HG03460 (cell line): ENCODE measurements around the gene KCNQ5.
A peak's percentile ranks its signal among the peaks of the same experiment; 100 is the strongest.
"Not testable (repeated sequence)": the region's sequence is repeated elsewhere in the genome, so short reads cannot be mapped to it uniquely, and the experiment has no call there.

ENCODE experiments used
- ATAC-seq: cut with Tn5 transposase; IDR thresholded peaks from one replicate; pipeline ENCODE4 v1.9.1; 2021; ENCODE audit not compliant: unreplicated experiment

KCNQ5 gene

DNA sequence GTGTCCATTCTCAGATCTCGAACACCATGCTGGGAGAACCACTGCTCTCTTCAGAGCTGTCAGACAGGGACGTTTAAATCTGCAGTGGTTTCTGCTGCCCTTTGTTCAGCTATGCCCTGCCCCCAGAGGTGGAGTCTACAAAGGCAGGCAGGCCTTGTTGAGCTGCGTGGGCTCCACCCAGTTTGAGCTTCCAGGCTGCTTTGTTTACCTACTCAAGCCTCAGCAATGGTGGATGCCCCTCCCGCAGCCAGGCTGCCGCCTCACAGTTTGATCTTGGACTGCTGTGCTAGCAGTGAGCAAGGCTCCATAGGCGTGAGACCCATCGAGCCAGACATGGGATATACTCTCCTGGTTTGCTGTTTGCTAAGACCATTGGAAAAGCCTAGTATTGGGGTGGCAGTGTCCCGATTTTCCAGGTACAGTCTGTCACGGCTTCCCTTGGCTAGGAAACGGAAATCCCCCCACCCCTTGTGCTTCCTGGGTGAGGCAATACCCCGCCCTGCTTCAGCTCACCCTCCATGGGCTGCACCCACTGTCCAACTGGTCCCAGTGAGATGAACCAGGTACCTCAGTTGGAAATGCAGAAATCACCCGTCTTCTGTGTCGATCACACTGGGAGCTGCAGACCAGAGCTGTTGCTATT, 362.4 kb downstream of the KCNQ5 start:
- not testable (repeated sequence) for ATAC-seq

DNA sequence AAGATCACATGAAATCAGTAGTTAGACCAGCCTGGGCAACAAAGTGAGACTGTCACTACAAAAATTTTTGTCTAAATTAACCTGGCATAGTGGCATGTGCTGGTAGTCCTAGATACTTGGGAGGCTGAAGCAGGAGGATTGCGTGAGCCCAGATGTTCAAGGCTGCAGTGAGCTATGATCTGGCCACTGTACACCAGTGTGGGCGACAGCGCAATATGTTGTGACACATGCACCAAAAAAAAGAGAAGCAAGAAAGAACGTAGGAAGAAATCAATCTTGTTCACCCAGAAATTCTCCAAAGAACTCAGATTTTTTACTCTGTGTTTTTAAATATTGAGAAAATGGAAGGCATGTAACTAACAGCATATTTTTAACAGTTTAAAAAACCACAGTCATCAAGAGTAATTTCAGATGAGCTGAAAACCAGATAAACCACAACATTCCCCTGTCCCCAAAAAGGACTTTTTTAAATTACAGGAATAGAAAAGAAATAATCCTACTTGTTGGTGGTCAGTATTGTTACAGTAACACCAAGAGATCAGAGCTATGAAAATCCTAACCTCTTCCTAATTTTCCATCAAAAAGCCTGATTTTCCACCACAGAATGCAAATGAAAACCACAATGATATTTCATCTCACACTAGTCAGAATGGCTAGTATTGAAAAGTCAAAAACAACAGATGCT, 363.3 kb downstream of the KCNQ5 start:
- no peak for ATAC-seq

DNA sequence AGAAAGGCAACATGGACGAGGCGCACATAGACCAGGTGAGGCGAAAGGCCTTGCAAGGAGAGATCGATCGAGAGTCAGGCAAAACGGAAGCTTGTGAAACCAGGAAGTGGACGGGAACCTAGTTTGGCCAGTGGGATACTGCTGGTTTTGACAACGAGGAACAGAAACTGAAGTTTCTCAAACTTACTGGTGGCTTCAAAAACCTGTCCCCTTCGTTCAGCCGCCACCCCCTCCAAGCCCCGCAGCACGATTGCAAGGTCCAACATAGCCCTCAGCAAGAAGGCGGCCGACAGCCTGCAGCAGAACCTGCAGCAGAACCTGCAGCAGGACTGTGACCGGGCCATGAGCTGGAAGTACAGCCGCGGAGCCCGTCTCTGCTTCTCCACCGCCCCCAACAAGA, 365.4 kb downstream of the KCNQ5 start:
- no peak for ATAC-seq

DNA sequence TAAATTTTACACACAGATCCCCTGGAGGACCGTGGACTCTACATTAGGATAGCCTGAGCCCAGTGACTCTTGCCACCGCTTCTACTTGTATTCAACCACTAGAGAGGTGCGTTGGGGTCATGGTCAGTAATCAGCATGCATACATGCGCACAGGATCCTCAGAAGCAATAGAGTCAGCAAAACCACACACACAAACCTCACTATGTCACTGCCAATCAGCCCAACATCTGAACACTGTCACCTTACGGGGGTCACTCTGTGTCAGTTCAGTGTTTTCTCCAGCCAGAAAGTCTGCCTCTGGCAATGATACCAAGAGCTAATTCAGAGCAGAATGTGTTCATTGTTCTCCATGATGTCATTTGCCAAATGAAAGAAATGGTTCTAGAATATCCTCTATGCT, 378.1 kb downstream of the KCNQ5 start:
- ATAC-seq, result no peak

DNA sequence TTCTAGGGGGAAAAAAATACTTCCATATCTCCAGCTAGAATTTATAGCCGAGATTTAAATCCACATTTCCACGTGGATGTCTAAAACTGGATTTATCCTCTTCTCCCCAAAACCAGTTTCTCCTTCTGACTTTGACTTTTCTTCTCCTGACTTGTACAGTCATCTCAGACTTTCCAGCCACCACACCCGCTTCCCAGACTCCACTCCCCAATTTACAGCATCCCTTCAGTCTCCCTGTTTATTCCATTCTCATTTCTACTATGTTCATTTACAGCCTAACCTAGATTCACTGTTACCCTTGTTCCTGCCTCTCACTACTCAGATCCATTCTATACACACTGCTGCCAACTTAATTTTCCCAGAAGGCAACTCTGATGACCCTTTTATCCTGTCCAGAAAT, 378.6 kb downstream of the KCNQ5 start:
- no peak for ATAC-seq

DNA sequence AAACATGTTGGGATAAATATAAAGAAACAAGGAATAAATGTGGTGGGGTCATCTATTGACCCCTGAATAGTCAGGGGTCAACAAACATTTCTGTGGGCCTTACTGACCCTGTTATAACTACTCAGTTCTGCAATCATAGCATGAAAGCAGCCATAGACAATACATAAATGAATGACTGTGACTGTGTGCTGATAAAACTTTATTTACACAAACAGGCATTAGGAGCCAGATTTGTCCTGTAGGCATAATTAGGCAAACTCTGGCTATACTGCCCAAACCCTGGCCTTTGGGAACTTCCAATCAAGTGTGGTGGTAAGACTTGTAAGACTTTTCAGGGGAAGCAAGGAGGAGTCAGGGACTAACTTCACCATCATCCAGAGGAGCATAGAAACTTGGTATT, 380.7 kb downstream of the KCNQ5 start:
- no peak for ATAC-seq

DNA sequence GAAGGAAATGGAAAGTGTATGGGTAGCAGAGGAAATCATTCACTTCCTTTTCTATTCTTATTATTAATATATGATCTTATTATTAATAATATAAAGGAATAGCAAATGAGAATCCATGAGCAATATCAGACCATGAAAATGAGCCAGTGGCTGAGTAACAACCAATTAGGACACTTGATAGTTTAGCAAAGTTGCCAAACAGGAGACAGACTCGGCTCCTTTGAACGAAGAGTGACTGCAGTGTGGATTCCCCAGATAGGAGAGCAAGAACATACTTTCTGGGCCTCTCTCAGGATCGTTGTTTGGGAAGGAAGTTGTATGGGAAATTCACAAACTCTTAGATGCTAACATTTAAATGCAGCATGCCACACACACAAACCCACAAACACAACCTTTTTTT, 381.4 kb downstream of the KCNQ5 start:
- no peak for ATAC-seq

DNA sequence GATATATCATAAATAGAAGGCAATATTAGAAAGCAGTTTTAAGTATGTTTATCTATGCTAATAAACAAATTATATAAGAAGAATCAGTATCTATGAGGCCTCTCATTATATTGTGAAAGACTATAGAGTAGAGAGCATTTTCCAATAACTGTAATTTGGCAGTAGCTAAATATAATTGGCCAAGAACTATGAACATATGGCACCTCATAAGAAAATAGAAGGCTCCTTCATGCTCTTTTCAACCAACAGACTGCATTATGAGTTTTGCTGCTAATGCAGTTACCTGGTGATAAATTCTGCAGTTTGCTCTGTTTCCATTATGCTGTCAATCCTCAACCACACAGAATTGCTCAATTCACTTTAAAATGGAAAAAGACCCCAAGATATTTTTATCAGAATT, 382.4 kb downstream of the KCNQ5 start:
- no peak for ATAC-seq

DNA sequence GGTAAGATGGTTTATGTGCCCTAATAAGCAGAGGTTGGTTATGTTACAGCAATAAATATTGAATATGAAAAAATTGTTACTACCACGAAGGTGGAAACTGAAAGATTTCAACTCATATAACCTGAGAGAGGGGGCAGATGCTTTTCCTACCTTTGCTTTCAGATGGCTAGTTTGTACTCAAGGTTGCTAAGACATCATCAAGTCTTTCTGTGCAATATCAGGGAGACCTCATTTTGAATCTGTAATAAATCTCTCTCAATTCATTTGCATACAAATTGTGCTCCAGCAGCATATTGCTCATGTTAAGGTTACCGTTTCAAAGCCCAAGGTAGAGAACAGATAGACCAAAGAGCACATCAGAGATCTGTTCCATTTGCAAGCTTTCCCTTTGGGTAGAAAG, 383.0 kb downstream of the KCNQ5 start:
- ATAC-seq, result no peak

DNA sequence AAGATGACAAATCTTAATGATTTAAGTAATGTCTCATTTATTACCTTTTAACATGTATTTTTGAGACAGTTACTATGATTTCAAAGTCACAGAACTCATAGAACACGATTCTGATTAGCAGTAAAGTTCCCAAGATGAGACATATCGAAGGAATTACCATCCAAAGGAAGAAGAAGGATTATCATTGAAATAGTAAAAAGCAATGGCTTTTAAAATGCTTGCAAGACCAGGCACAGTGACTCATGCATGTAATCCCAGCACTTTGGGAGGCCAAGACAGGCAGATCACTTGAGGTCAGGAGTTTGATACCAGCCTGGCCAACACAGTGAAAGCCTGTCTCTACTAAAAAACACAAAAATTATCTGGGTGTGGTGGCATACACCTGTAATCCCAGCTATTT, 384.3 kb downstream of the KCNQ5 start:
- ATAC-seq, result no peak

DNA sequence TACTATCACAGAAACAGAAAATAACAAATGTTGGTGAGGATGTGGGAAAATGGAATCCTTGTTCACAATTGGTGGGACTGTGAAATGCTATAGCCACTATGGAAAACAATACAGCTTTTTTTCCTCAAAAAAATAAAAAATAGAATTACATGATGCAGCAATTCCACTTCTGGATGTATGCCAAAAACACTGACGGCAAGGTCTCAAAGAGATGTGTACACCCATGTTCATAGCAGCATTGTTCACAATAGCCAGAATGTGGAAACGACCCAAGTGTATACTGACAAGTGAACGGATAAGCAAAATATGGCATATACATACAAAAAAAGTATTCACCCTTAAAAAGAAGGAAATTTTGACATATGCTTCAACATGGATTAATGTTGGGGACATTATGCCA, 390.1 kb downstream of the KCNQ5 start:
- ATAC-seq, result no peak

DNA sequence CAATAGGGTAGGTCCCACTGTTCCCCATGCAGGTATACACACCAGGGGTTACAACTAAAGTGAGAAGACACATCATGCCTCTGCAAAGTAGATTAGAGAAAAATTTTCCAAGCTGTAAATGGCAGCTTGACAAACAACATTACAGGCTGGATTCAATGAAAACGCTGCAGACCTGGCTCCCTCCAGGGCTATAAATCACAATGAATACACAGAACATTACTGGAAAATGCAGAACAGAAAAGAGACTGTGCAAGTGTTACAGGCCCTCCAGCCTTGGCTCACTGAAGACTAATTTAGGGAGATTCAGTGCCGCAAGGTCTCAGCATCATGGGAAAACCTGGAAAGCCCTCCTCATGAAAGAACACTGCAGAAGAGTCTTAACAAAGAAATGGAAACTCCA, 395.6 kb downstream of the KCNQ5 start:
- ATAC-seq, result no peak

DNA sequence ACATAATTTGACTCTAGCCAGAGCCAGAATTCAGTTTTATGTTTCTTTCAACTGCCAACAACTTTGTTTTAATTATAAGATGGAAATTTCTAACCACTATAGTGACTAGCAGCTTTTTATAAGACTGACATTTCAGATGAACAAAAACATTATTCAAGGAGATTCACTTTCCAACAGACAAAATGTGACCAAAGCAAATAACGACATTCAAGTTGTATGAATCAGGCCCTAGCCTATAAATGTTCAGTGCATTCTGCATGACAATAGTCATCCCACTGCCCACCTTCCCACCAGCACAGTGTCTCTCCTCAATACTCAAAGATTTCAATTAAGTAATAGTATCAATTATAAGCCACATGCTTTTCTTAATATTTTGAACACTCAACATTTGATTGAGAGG, 402.7 kb downstream of the KCNQ5 start:
- ATAC-seq, result no peak

DNA sequence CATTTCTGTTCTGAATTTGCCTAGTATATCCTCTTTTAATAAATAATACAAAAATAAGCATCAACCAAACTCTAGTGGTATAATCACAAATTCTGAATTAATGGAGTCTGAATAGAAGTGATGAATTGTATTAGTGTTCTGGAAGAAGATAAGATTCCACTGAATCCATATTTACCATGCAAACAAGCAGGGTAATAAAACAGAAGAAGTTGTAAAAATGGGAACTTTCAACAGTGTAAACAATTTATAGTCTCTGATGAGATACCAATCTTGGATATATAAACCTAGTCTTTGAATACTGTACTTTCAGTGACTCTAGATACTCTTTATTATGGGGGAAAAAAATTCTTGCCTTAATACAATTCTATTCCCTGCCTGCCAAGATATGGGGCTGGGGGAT, 405.8 kb downstream of the KCNQ5 start:
- ATAC-seq, result no peak

DNA sequence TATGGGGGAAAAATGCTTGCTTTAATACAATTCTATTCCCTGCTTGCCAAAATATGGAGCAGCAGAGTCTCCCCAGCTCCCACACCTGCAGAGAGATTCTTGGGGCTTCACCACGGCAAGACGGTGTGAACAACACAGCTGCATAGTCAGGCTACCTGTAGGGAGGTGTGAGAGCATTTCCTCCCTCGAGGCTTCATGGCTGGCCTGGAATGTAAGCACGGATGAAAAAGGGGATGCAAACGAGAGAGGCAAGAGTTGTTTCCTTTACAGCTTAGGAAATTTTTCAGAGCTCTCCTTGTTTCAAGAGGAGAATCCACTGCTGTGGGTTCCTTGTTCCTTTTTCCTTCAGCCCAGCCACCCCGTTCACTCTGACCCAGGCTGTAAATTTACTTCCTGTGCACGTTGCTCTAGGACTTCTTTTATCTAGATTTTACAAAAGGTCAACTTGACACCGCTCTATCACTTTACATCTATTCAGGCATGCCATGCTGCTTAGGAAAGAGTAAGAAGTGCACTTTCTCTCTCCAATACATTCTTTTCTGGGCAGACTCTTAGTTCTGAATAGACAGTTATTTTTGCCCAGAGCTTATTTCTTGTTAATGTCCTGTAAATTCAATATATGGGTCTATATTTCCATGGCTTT, 406.4 kb downstream of the KCNQ5 start:
- no peak for ATAC-seq

DNA sequence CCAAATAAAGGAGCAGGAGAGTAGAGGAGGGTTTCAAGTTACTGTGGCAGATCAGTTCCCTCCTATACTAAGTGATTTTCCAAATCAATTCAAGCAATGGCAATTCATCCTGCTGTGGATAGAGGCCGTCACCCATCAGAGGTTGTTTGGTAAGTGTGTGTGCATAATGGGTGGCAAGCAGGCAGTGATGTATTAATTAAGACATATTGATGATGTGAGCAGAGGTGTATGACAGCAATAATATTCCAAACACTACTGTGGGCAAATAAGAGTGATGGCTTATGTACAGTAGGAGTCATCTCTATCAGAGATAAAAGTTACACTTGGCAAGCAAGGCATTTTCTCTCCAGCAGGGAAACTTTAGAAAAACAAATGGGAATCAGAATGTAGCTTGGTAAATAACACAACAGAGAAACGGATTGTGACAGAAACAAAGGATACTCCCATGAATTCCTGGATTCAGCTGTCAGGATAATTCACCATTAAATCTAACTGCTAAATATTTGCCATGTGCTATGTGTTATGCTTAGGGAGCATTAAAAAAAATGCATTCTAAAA, 407.1 kb downstream of the KCNQ5 start:
- no peak for ATAC-seq

DNA sequence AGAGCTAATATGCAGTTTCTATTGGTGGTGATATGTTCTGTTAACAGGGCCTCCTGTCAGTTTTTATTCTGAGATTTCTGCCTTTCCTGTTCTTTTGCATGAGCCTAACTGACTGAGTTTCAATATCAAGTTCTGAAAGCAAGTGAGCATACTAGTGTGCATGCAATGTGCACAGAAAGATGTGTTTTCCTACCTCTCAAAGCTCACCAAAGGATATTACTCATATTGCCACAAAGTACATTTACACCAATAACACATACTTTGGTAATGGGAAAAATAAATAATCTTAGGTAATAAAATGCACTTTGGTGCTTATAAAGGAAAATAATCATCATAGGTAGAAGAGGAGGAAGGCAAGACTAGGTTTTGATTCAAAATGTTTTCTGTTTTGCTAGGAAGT, 408.4 kb downstream of the KCNQ5 start:
- ATAC-seq, result peak; percentile 63

DNA sequence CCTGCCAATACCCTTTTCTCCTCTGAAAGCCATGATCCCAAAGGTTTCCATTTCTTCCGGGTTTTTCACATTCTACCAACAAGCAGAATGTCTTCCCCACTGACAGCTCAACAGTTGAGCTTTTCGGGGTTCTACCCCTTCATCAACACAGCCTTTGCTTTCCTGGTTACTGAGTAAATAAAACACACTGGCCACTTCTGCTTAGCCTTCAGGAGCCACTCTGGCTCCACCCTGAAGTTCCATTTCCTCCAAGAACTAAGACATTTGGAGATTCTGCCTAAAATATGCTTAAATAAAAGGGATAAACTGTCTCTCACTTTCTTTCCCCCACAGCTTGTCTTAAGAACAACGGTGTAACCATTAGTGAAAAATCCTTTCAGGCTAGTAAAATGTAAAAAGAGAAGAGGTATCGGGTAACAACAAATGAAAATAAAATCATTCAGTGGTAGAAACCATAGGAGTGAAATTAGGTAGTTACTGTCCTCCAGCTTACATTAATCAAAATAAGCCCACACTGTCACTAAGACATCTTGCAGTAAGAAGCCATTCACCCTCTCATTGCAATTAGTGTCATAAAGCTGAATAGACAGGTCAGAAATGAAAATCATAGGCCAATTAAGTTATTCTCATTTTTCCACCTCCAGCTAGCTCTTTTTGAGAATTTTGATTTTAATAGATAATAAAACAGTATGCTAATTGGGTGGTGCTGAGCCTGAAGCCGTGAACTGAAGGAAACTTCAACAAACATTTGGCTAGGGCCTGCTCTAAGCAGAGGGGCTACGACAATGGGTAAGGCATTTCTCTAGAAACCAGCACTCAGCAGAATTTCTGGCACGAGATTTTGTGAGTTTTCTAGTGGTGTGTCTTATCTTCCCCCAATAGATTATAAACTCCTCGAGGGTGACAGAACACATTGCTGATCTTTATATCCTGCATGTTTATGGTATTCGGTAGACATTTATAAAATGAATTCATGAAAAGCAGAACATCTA, 409.2 kb downstream of the KCNQ5 start:
- ATAC-seq, result no peak

DNA sequence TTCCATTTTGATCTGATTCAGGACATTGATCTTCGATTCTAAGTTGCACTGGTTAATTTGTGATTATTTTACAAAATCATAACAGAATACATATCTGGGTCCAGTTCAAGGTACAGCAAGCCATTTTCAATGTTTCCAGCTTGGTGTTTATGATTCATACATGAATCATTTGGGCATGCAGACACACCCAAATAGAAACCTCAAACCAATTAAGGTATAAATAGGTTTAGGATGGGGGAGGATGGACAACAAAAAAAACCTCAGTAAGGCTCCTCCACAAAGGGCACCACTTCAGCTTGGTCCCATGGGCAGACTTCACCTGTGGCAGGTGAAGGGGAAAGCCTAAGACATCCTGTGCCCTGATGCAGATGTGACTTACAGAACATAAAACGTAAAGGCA, 410.7 kb downstream of the KCNQ5 start:
- ATAC-seq, result no peak

DNA sequence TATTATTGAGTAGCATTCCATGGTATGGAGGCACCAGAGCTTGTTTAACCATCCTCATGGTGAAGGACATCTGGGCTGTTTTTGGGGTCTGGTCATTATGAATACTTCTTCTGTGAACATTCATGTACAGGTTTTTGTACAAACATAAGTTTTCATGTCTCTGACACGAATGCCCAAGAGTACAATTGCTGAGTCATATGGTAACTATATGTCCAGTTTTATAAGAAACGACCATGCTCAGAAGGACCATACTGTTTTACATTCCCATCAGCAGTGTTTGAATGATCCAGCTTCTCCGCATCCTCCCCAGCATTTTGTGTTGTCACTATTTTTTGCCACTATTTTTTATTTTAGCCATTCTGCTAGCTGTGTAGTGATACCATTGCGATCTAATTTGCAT, 414.8 kb downstream of the KCNQ5 start:
- ATAC-seq, result no peak

DNA sequence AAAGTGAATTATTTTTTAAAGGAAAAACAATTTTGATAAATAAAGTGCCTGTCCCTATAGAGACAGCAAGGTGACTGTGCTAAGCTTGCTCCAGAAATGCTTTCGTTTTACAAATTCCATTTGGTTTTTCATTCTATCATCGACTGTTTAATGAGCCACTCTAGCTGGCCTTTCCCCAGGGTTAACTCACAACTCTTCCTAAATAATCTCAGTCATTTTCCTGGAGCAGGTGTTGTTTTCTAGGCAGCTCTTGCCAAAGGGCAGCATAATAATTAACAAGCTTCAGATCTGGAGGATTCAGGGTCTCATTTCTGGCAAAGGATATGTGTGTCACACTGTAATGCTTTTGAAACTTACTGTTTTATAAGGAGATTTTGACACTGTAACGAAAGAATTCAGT, 419.2 kb downstream of the KCNQ5 start:
- ATAC-seq, result no peak
